Measurements from ENCODE around the gene PURA.
A peak's percentile ranks its signal among the peaks of the same experiment; 100 is the strongest.

The PURA gene

GRCh38 chr5:140165101-140165922 lies 51.4 kb downstream of the PURA start:
- no peak for DNase-seq

GRCh38 chr5:140165923-140166270 lies 52.0 kb downstream of the PURA start:
- DNase-seq = no peak

GRCh38 chr5:140166911-140167310 lies 53.0 kb downstream of the PURA start:
- no peak for DNase-seq

- no peak for DNase-seq
These were observed 54.5 kb downstream of the PURA start for GRCh38 chr5:140168371-140168770.

GRCh38 chr5:140169410-140169809 lies 55.5 kb downstream of the PURA start:
- no peak for DNase-seq

GRCh38 chr5:140172483-140172882 lies 58.6 kb downstream of the PURA start:
- no peak for DNase-seq

- no peak for DNase-seq
These were observed 60.1 kb downstream of the PURA start for GRCh38 chr5:140174014-140174413.

GRCh38 chr5:140174465-140175366 lies 60.8 kb downstream of the PURA start, which contains the start of gene CYSTM1:
CYSTM1 (plus strand) TSS chr5:140175188; CDS start chr5:140194466, 19,278 bp downstream.
- peak; percentile 97 for DNase-seq
